SK-N-MC (cell line): ENCODE results near the gene MSANTD3.

Experiments used
- EZH2 ChIP-seq: fragments of 200-600 bp; sonication (generic); IDR thresholded peaks from one replicate; pipeline ENCODE4 v1.6.1; 2017; ENCODE audit warnings: antibody characterized with exemption
- POLR2AphosphoS5 ChIP-seq: IDR thresholded peaks from 2 replicates; pipeline ENCODE4 v1.6.1; 2012; ENCODE audit warnings: mild to moderate bottlenecking, low read depth, low read length, borderline replicate concordance

- TF ChIP-seq EZH2 = no peak
- TF ChIP-seq POLR2AphosphoS5 = no peak
Measured at GRCh38 chr9:100394816-100395215, 32.1 kb upstream of the MSANTD3 start.
